Measurements from ENCODE around the gene PLEKHO2.

- TF ChIP-seq CTCF (IDR thresholded peaks at IDR 0.05) (no peak), POLR2A (IDR thresholded peaks at IDR 0.05) (no peak)
Observed at GRCh38 chr15:64845183-64845611, 3.5 kb downstream of the PLEKHO2 start.

Data from esophagus squamous epithelium (tissue), 4 donors.